DMS 273 (cell line): Measurements from ENCODE around the gene IQCE.

Experiments used
- DNase-seq: peaks from one replicate; lab custom pipeline; 2025; ENCODE audit not compliant: unreplicated experiment; lab: John Stamatoyannopoulos, UW

The IQCE gene

GRCh38 chr7:2629746-2630681 is 71.2 kb downstream of the IQCE start:
- peak; percentile 68 for DNase-seq

GRCh38 chr7:2631946-2632732 is 73.4 kb downstream of the IQCE start, which contains the start of gene TTYH3:
Gene TTYH3 (plus strand): TSS chr7:2631986. CDS start chr7:2632156, 170 bp downstream.
- peak; percentile 56 for DNase-seq

- peak; percentile 92 for DNase-seq
Observed at GRCh38 chr7:2632733-2633537, 74.2 kb downstream of the IQCE start.

GRCh38 chr7:2633538-2634266 is 74.9 kb downstream of the IQCE start:
- peak; percentile 65 for DNase-seq

- no peak for DNase-seq
Observed at GRCh38 chr7:2634267-2635145, 75.7 kb downstream of the IQCE start.

GRCh38 chr7:2635148-2635668 is 76.4 kb downstream of the IQCE start:
- no peak for DNase-seq

- DNase-seq, result no peak
Observed at GRCh38 chr7:2635810-2636701, 77.3 kb downstream of the IQCE start.

GRCh38 chr7:2637066-2637471 is 78.3 kb downstream of the IQCE start:
- DNase-seq, result no peak

- DNase-seq, result no peak
Observed at GRCh38 chr7:2637505-2638223, 78.9 kb downstream of the IQCE start.

- no peak for DNase-seq
Observed at GRCh38 chr7:2638224-2638991, 79.6 kb downstream of the IQCE start.

GRCh38 chr7:2639181-2639681 is 80.5 kb downstream of the IQCE start:
- no peak for DNase-seq

- DNase-seq, result no peak
Observed at GRCh38 chr7:2639695-2640481, 81.1 kb downstream of the IQCE start.

- no peak for DNase-seq
Observed at GRCh38 chr7:2640482-2640830, 81.7 kb downstream of the IQCE start.

- DNase-seq, result no peak
Observed at GRCh38 chr7:2640846-2641316, 82.1 kb downstream of the IQCE start.
